ENCODE results near the gene PRSS50.
"Not testable (repeated sequence)": the region's sequence is repeated elsewhere in the genome, so short reads cannot be mapped to it uniquely, and the experiment has no call there.

PRSS50 gene

DNA sequence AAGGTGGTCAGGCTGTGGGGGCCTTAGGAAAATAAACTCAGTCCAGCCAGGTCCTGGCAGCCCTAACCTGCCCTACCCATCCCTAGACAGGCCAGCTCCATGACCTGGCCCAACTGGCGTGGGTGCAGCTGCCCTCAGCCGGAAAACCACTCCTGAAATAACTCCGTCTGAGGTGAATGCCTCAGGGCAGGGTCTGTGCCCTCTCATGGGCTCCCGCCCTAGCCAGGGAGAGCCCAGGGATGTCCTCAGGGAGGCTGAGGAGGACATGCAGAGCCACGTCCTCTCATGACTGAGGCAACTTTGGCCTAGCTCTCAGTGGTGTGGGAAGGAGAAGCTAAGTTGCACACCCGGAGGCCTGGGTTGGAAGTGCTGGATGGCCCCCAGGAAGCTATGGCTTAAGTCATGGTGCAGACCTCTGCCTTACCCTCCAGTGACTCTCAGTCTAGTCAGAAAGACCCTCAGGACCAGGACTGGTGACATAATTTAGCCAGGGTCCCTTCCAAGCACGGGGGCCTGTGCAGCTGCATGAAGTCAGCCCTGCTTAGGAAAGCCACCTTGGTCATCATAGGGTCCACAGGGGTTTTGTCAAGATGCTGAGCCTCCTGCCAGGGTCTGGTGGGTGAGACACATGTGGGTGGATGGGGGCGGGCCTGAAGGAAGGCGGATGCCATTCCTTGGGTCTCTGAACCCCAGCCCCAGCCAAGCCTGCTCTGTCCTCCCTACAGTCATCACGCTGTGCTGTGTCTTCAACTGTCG lies 9.1 kb downstream of the PRSS50 start:
- no peak for DNase-seq (ENCODE audit: low read depth in 2 of 3, low spot score in 1 of 3)

DNA sequence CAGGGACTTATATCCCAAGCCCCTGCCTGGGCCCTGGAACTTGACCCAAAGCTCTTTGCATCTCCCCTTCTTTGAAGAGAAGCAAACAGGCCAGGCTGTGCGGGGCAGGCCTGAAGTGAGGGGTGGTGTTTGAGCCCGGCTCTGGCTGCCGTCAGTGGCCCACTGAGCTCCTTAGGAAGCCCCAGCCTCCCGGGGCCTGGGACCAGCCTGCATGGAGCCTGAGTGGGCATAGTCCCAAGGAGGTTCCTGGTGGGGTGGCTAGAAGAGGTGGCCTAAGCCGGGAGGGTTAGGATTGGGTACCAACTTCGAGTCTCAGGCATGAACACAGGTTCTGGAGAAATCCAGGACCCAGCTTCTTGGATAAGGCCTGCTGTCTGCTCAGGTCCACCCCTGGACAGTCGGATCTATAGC lies 10.1 kb downstream of the PRSS50 start:
- no peak for DNase-seq (ENCODE audit: low read depth in 2 of 3, low spot score in 1 of 3)

DNA sequence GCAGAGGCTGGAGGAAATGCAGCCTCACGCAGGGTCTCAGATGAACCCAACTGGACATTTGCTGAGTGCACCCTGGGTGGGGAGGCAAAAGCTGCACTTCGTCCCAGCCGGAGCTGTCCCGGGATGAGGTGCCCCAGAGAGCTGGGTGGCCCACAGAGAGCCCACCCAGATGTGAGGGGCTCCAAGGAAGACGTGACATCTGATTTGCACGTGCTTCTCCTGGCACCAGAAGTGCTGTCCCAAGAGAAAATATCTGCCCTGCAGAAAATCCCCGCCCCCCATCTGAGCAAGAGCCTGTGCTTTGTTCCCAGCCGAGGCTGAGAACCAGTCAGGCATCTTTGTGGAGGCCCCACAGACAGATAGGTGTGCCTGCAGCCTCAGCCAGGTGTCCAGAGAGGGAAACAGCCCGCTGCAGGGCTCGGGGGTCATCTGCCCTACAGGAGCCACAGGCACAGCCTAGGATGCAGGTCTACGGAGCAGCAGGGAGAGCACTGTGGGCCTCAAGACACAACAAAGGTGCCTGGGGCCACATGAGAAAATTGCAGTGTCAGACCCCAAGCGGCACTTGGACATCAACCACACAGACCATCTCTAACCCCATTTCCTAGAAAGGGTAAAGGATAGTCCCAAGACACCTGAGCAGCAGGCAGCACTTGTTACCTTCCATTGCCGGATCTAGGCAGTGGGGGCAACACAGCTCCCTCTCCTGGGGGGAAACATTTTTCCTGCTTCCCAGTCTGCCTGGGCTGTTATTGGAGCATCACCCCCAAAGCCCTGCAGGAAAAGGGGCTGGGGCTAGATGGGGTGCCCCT lies 10.7 kb downstream of the PRSS50 start:
- no peak for DNase-seq (ENCODE audit: low read depth in 2 of 3, low spot score in 1 of 3)

DNA sequence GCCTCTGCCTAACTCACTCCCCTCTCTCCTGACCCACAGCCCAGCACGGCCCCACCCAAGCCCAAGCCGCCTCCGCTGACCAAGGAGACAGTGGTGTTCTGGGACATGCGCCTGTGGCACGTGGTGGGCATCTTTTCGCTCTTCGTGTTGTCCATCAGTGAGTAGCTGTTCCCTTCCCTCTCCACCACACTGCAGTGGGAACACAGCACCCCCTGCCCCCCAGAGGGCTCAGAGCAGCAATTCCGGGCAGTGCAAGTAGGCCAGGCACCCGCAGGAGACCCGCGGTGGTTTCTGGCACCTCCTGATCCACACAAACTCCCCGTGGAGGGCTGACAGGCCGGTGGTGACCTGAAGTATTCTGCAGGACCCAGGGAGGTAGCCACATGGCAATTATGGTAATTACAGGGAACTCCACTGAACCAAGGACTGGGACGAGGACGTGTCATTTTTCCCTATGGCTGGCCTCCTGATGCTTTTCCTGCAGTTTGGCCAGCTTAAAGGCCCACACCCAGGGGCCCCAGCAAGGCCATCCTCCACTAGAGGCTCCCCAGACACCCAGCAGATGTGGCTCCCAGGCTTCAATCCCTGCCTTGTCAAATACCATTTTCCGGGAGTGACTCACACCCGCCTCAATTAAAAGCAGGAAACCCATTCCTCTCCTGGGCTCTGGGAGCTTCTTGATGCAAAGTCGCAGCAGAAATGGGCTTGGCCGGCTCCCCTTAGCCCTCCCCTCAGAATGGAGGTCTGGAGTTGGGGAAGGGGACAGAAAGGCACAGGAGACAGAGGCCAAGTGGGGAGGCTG lies 11.7 kb downstream of the PRSS50 start:
- DNase-seq (ENCODE audit: low read depth in 2 of 3, low spot score in 1 of 3) = no peak

DNA sequence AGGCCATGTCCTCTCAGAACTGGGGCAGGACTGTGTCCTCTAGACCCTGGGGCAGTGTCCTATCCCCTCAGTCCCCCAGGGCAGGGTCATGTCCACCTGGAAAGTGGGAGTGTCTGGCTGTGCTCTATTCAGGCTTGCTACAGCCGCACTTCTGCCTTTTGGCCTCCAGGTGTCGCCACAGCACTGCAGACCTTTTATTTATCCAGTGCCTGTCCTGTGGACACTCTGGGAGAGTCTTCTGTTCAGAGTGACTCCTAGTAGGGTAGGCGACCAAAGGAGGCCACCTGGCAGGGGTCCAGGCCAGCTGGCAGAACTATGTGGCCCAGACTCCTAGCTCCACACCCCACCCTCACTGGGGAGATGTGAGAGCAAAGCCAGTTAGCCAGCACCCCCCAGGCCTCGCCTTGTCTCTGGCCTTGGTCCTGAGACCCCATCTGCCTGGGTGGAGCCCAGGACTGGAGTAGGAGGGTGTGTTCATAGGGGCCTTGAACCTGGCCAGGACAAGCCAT lies 12.6 kb downstream of the PRSS50 start:
- DNase-seq (ENCODE audit: low read depth in 2 of 3, low spot score in 1 of 3) = peak; percentile 47 to 65 (median 51)

DNA sequence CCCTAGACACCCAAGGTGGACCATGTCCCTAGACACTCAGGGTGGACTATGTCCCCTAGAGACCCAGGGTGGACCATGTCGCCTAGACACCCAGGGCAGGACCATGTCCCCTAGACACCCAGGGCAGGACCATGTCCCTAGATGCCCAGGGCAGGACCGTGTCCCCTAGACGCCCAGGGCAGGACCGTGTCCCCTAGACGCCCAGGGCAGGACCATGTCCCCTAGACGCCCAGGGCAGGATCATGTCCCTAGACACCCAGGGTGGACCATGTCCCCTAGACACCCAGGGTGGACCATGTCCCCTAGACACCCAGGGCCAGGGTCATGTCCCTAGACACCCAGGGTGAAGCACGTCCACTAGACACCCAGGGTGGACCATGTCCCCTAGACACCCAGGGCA lies 13.3 kb downstream of the PRSS50 start:
- DNase-seq (ENCODE audit: low read depth in 2 of 3, low spot score in 1 of 3) = not testable (repeated sequence)

DNA sequence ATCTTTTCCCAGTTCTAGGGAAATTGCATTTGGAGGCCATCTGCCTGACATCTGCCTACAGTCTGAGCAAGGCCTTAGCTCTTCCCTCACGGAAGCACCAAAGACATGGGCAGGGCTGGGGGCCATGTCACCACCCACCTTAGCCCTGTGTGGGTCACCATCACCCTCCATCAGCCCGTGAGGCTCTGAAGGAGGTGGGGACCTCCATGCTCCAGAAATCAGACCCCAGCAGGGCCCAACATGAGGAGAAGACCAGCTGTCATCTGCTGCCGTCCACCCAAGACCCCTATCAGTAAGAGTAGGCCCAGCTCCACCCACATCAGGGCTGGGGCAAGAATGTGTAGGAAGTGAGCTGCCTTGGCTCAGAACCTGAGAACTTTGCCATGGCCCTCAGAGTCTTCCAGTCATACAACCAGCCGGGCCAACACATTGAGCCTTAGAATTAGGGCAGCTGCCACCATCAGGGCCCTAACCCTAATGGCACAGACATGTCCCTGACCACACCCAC lies 14.6 kb downstream of the PRSS50 start:
- no peak for DNase-seq (ENCODE audit: low read depth in 2 of 3, low spot score in 1 of 3)

DNA sequence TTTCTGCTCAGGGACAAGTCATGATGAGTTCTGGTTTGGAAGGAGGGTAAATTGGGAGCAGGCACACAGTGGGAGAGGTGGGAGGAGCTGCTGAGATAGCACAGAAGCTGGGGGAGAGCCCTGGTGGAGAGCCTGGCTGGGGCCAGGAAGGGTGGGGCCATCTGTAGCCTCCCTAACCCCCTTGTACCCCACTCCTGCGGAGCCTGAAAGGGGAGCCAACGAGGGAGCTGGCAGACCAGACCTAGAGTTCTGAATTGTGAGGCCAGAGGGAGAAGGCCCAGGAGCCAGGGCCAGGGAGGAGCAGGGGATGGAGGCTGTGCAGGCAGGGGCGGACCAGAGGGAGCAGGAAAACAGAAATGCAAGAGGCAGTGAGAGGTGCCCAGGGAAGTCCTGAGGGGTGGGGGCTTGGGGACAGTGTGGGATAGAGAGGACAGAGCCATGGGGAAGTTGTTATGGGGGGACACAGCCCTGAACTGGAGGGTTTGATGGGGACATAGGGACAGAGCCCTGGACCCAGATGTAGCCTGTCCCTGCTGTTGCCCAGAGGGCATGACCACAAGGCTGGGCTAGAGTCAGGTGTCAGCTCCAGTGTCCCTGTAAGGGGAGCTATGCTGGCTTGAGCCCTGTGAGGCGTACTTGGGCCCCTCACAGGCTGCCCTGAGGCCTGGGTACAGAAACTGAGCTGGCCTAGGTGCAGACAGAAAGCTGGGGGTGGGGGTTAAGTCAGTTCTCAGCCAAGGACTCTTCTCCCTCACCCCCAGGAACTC lies 15.2 kb downstream of the PRSS50 start:
- no peak for DNase-seq (ENCODE audit: low read depth in 2 of 3, low spot score in 1 of 3)

DNA sequence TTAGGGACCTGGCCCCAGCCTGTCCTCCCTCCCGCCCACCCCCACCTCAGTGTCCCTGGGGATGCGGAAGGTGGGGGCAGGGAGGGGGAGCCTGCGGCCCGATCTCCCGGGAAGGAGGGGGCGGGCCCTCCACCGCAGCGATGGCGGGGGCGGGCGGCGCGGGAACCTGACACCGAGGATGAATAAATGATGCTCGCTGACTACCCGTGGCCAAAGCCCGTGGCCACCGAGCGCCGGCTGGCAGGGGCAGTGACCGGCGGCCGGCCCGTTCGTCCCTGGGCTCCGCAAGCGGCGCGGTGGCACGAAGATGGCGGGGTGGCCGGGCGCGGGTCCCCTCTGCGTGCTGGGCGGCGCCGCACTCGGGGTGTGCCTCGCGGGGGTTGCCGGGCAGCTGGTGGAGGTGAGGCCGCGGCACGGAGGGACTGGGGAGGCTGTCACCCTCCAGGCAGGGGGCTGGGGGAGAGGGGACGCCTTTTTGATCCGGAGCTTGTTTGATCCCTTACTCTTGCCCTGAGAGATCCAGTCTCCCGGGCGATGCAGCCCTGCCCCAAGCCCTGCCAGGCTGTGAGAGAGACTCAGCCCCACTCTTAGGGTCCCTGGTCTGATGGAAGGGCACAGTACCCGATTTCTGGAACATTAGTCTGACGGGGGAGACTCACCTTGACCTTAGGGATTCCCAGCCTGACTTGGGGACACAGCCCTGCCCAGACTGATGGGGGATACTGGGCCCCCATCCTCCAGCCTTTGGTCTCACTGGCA lies 16.3 kb downstream of the PRSS50 start, which contains the start of gene TMIE:
TMIE (plus strand) TSS at position 212 of the 759 bp plus-strand sequence; CDS start at position 308, 96 bp downstream.
- no peak for DNase-seq (ENCODE audit: low read depth in 2 of 3, low spot score in 1 of 3)

DNA sequence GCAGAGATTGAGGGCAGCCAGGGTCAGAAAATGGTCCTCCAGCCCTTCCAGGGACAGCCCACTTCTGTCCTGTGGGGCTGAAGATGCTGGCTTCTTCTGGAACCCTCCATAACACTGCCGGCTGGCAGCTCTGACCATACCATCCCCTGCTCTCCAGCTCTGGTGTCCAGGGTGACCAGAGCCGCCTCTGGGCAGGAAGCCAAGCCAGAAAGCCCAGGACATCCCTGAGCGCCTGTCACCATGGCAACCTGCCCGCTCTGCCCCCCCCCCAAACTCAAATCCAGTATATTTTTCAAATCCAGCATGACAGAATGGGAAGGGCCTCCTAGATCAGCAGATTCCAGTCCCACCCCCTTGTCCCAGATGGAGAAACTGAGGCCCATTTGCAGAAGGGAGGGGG lies 16.9 kb downstream of the PRSS50 start:
- DNase-seq (ENCODE audit: low read depth in 2 of 3, low spot score in 1 of 3) = no peak

DNA sequence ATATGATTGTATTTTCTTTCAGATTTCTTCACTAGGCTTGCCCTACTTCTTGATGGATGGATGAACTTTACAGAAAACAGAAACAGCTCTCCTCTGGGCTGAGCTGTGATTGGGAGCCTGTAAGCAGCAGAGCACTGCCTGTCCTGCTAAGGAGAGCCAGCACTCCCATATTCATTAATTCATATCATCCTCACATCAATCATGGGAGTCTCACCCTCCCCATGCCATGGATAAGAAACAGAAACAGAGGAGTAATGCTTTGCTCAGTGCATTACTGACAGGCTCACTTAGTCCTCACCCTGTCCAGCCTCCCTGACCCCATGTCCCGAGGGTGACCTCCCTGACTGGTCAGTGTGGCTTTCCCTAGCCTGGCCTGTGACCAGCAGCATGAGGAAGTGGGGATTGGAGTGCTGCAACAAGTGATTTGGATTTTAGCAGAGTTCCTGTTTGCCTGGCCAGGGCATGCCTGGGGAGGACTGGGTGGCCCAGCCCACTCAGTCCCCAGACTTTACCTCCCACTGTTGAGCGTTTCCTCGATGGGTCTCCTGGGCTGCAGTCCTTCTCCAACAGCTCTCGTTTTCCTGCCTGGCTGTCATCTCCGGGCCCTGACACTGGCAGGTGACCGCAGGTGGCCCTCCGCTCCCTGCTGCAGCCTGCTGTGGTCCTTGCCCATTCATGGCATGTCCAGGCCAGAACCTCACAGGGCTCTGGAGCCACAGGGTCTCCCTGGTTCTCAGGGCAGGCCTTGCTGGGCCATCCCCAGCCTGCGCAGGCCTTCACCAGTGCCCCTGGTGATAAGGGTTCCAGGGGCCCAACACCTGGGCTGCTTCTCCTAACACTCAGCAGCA lies 17.8 kb downstream of the PRSS50 start:
- DNase-seq (ENCODE audit: low read depth in 2 of 3, low spot score in 1 of 3) = no peak

DNA sequence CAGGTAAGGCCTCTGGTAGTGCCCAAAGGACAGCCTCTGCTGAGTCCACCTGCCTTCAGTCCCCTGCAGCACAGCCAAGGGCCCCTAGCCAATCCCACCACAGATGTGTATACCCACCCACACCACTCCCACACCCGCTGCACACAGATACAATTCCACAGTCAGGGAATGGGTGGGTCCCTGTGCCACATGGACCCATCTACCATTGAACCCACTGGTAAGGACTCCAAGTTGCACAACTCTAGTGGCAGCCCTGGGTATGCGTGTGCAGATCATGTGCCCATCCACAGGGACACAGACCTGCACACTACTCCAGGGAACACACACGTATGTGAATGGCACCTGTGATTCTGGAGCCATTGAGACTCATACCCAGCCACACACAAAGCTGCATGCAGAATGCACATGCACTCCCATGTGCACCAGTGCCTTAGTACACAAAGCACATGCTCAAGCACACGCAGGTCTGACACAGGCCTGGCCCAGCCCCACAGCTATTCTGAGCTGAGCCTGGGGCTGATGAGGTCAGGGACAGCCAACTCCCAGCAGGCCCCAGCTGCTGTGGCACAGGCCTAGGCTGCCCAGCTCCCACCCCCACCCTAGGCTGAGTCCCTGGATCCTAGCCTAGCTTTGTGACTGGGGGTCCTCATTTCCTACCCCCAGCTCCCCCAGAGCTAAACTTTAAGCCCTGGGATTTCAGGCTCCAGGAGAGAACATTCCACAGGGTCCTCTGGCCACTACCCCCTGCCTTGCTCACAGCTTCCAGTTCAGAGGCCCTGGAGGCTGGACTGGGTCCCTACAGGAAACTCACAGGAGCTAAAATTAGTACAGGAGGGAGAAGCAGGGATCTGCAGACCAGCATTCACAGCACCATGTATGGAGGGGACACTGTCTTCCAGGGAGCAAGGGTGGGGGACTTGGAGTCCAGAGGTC lies 21.4 kb downstream of the PRSS50 start:
- no peak for DNase-seq (ENCODE audit: low read depth in 2 of 3, low spot score in 1 of 3)

DNA sequence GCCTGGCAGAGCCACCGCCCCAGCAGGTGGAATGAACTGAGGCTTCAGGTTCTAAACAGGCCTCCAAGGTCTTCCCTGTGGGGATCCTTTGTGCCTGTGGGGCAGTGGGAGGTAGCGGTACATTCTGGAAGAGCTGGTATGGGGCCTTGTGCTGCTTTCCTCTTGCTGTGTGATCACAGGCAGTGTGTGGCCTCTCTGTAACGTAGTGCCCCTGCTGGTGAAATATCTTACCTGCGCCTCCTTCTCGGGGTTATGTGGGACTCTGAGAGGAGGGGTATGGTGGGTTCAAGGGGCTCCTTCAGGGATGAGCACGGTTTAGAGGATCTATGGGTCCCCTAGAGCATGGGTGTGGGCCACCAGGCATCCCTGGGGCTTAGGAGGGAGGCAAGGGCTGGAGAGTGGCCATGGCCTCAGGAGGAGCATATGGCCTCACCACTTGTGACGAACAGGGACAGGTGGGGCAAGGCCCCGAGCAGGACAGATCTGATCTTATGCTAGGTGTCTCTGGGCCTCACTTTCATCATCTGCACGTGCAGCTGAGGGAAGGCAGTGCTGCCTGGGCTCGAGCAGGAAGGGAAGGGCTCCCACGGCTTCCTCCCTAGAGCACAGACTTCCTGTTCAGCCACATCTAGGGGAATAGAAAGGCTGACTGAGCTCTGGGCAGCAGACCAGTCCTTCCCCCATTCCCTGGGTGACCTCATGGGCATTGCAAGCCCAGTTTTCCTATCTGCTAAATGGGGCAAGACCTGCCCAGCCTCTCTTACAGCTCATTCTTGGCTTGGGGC lies 22.3 kb downstream of the PRSS50 start:
- DNase-seq (ENCODE audit: low read depth in 2 of 3, low spot score in 1 of 3) = peak in 2 of 3 donors; percentile 39 to 46

DNA sequence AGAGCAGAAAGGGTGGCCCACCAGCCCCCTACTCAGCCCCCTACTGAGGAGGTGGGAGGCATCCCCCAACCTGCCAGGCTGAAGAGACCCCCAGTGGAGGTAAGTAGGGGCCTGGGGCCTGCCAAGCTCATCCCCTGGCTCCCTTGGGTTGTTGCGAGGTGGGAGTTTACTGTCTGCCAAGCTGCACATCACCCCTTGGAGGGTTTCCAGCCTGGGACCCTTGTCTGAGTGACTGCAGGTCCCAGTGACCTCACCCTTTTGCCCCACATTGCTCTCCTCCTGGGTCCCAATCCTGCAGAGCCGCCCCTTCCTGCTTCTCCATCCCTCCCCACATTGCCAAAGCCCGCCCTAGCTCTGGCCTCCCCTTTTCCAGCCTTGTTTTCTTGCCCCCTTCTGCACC lies 23.1 kb downstream of the PRSS50 start:
- DNase-seq (ENCODE audit: low read depth in 2 of 3, low spot score in 1 of 3) = no peak

DNA sequence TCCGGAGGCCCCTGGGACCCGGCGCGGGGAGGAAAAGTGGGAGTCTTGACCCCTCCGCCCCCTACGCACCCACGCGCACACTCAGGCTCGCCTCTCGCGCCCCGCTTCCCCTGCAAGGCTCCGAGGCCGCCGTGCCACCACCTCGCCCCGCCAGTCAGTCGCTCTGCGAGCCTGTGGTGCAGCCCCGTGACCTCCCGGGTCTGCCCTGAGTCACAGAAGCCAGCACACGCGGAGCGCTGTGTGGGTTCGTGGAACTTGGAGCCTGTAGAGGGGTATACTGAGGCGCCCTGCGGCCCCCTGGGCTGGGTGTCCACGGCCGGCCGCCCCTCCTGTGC lies 23.8 kb downstream of the PRSS50 start:
- DNase-seq (ENCODE audit: low read depth in 2 of 3, low spot score in 1 of 3) = peak in 2 of 3 donors; percentile 21 to 26

DNA sequence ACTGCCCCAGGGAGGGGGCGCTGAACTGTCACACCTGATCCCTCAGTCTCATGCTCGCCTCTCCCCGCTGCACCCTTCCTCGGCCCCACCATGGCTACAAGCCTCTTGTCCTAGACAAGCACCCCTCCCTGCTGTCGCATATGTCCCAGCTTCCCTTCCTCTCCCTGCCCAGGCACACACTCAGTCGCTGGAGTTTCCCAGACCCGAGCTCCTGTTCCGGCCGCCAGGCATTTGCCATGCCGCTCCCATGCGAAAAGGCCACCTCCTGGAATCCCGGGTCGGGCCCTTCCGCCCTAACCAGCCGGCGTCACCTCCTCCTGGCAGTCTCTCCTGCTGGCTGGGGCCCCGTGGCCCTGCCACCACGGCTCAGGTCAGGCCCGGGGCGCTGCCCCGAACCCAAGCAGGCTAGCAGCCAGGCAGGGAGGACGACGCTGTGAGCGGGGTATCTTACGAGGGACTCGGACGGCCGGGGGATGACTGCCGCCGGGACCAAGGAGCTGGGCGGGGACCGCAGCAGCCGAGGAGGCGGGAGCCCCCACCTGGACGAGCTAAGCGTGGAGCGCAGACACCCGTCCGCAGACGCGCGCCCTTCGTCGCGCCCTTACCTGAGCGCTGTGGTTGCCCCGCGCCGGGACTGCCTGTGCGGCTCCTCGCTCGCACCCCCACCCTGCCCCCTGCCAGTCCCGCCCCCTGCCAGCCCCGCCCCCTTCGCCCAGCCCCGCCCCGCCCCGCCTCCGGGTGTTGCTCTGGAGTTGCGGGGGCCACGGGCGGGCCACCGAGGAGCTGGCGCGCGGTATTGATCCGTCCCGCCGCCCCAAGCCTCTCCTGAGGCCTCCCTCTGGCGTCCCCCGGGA lies 24.4 kb downstream of the PRSS50 start, which contains the start of gene ALS2CL:
ALS2CL (minus strand) TSS at position 642 of the 854 bp plus-strand sequence. CDS start 4,239 bp downstream, outside the sequence.
- peak; percentile 23 to 46 (median 38) for DNase-seq (ENCODE audit: low read depth in 2 of 3, low spot score in 1 of 3)
